Measurements from ENCODE around the gene INHBB. TPM values are rescaled to one million over a fixed set of nuclear protein-coding genes. Genes with fewer than 3 reads are reported as not detected.

Gene INHBB
- total RNA-seq, 1 donor from 2014 or later, result 0.50 TPM

- no peak for DNase-seq (ENCODE audit: low read depth)
- Histone ChIP-seq H3K36me3 (ENCODE audit: control insufficient read depth, insufficient read depth, low read length) (no peaks in the 10 kb centered on the region), H3K4me3 (ENCODE audit: low read depth, low read length) (no peak overlapping the region), H3K27me3 (ENCODE audit: control insufficient read depth, insufficient read depth, low read length) (peaks cover 2% of the 10 kb centered on the region)
- TF ChIP-seq CTCF (IDR thresholded peaks at IDR 0.05; ENCODE audit: insufficient read depth, low read length, poor library complexity, severe bottlenecking), result no peak
Observed at GRCh38 chr2:120365236-120365793, 19.4 kb downstream of the INHBB start.

GRCh38 chr2:120366698-120367097 is 20.8 kb downstream of the INHBB start:
- no peak overlapping the region for H3K4me3 ChIP-seq (ENCODE audit: low read depth, low read length)

GRCh38 chr2:120367221-120367620 is 21.3 kb downstream of the INHBB start:
- no peak for DNase-seq (ENCODE audit: low read depth)
- Histone ChIP-seq H3K36me3 (ENCODE audit: control insufficient read depth, insufficient read depth, low read length) (no peaks in the 10 kb centered on the region), H3K4me3 (ENCODE audit: low read depth, low read length) (no peak overlapping the region), H3K27me3 (ENCODE audit: control insufficient read depth, insufficient read depth, low read length) (peaks cover 2% of the 10 kb centered on the region)
- TF ChIP-seq CTCF (IDR thresholded peaks at IDR 0.05; ENCODE audit: insufficient read depth, low read length, poor library complexity, severe bottlenecking), result no peak

More at GRCh38 chr2:120366698-120367097, 20.8 kb downstream of the INHBB start:
- H3K36me3 ChIP-seq (ENCODE audit: control insufficient read depth, insufficient read depth, low read length), result no peaks in the 10 kb centered on the region
- no peak for TF ChIP-seq CTCF (IDR thresholded peaks at IDR 0.05; ENCODE audit: insufficient read depth, low read length, poor library complexity, severe bottlenecking)
- peaks cover 2% of the 10 kb centered on the region for H3K27me3 ChIP-seq (ENCODE audit: control insufficient read depth, insufficient read depth, low read length)
- DNase-seq (ENCODE audit: low read depth), result no peak

- H3K27me3 ChIP-seq (ENCODE audit: control insufficient read depth, insufficient read depth, low read length), result peaks cover 2% of the 10 kb centered on the region
- no peaks in the 10 kb centered on the region for H3K36me3 ChIP-seq (ENCODE audit: control insufficient read depth, insufficient read depth, low read length)
- TF ChIP-seq CTCF (IDR thresholded peaks at IDR 0.05; ENCODE audit: insufficient read depth, low read length, poor library complexity, severe bottlenecking), result no peak
- peak; percentile 12 for DNase-seq (ENCODE audit: low read depth)
- H3K4me3 ChIP-seq (ENCODE audit: low read depth, low read length), result no peak overlapping the region
Observed at GRCh38 chr2:120367649-120368048, 21.7 kb downstream of the INHBB start.

GRCh38 chr2:120368086-120368485 is 22.1 kb downstream of the INHBB start:
- TF ChIP-seq CTCF (IDR thresholded peaks at IDR 0.05; ENCODE audit: insufficient read depth, low read length, poor library complexity, severe bottlenecking), result no peak
- Histone ChIP-seq H3K27me3 (ENCODE audit: control insufficient read depth, insufficient read depth, low read length) (peaks cover 2% of the 10 kb centered on the region), H3K36me3 (ENCODE audit: control insufficient read depth, insufficient read depth, low read length) (no peaks in the 10 kb centered on the region), H3K4me3 (ENCODE audit: low read depth, low read length) (no peak overlapping the region)
- no peak for DNase-seq (ENCODE audit: low read depth)

GRCh38 chr2:120369250-120369649 is 23.3 kb downstream of the INHBB start:
- Histone ChIP-seq H3K4me3 (ENCODE audit: low read depth, low read length) (no peak overlapping the region), H3K36me3 (ENCODE audit: control insufficient read depth, insufficient read depth, low read length) (no peaks in the 10 kb centered on the region), H3K27me3 (ENCODE audit: control insufficient read depth, insufficient read depth, low read length) (peaks cover 4% of the 10 kb centered on the region)
- DNase-seq (ENCODE audit: low read depth), result no peak
- no peak for TF ChIP-seq CTCF (IDR thresholded peaks at IDR 0.05; ENCODE audit: insufficient read depth, low read length, poor library complexity, severe bottlenecking)

All from kidney epithelial cell (primary cell).